Upper lobe of right lung (tissue), 1 donor: ENCODE data around the gene FAM53B. TPM values are rescaled to one million over a fixed set of nuclear protein-coding genes. Genes with fewer than 3 reads are reported as not detected.
A peak's percentile ranks its signal among the peaks of the same experiment; 100 is the strongest.
"Not testable (repeated sequence)": the region's sequence is repeated elsewhere in the genome, so short reads cannot be mapped to it uniquely, and the experiment has no call there.

Experiments used
- ATAC-seq: fragments of 200-7000 bp; cut with Tn5 transposase; one replicate; pipeline ENCODE4 v1.9.1; 2020; ENCODE audit warnings: mild to moderate bottlenecking, moderate library complexity
- DNase-seq: peaks from one replicate; pipeline ENCODE4 v3.0.0-alpha.2; 2020
- H3K27ac ChIP-seq: fragments of 200-600 bp; one replicate; pipeline ENCODE4 v1.8.0; 2022
- H3K27me3 ChIP-seq: fragments of 200-600 bp; one replicate; pipeline ENCODE4 v1.8.0; 2022; ENCODE audit warnings: mild to moderate bottlenecking
- H3K36me3 ChIP-seq: fragments of 200-600 bp; one replicate; pipeline ENCODE4 v1.8.0; 2022
- H3K4me1 ChIP-seq: fragments of 200-600 bp; one replicate; pipeline ENCODE4 v1.8.0; 2022
- H3K4me3 ChIP-seq: fragments of 200-600 bp; one replicate; pipeline ENCODE4 v1.8.0; 2022; ENCODE audit warnings: mild to moderate bottlenecking
- H3K9me3 ChIP-seq: fragments of 200-600 bp; one replicate; pipeline ENCODE4 v1.8.0; 2022
- intact Hi-C: fragments of 100-400 bp; cut with DNase I; formaldehyde crosslinking; loops from one replicate; pipeline ENCODE4 v1.11.0; 2022
- total RNA-seq: library from RNA; stranded (reverse); fragmentation: NEBNext Ultra II Directional; extraction: Animal tissue kit (Norgen Biotek cat#: 25700); gene quantifications from one replicate; pipeline ENCODE4 v1.2.1, GENCODE V29; 2021
- TF ChIP-seq, protein P1 (sequence below): fragments of 200-600 bp; IDR thresholded peaks from one replicate; pipeline ENCODE4 v1.8.0; 2022; ENCODE audit warnings: antibody characterized with exemption
- donor health status: DM: no; HTN: yes; CAD: no; lungs with severe emphysema.

FAM53B gene
- total RNA-seq, 1 donor from 2014 or later = 31.4 TPM

GRCh38 chr10:124612611-124613498 lies 131.3 kb downstream of the FAM53B start:
- peak; percentile 20 for ATAC-seq
- TF ChIP-seq, protein P1, sequence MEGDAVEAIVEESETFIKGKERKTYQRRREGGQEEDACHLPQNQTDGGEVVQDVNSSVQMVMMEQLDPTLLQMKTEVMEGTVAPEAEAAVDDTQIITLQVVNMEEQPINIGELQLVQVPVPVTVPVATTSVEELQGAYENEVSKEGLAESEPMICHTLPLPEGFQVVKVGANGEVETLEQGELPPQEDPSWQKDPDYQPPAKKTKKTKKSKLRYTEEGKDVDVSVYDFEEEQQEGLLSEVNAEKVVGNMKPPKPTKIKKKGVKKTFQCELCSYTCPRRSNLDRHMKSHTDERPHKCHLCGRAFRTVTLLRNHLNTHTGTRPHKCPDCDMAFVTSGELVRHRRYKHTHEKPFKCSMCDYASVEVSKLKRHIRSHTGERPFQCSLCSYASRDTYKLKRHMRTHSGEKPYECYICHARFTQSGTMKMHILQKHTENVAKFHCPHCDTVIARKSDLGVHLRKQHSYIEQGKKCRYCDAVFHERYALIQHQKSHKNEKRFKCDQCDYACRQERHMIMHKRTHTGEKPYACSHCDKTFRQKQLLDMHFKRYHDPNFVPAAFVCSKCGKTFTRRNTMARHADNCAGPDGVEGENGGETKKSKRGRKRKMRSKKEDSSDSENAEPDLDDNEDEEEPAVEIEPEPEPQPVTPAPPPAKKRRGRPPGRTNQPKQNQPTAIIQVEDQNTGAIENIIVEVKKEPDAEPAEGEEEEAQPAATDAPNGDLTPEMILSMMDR = no peak
- no peaks in the 10 kb centered on the region for H3K27me3 ChIP-seq
- no peaks in the 10 kb centered on the region for H3K9me3 ChIP-seq
- intact Hi-C loops = no loop called here
- H3K27ac ChIP-seq = no peak overlapping the region
- DNase-seq = no peak
- H3K4me3 ChIP-seq = no peak overlapping the region
- peaks cover 3% of the 10 kb centered on the region for H3K36me3 ChIP-seq
- H3K4me1 ChIP-seq = peaks cover 9% of the 10 kb centered on the region

GRCh38 chr10:124611738-124612137 lies 132.4 kb downstream of the FAM53B start:
- Histone ChIP-seq H3K36me3 (no peaks in the 10 kb centered on the region), H3K27ac (peak overlapping the region; percentile 17), H3K27me3 (no peaks in the 10 kb centered on the region), H3K9me3 (no peaks in the 10 kb centered on the region), H3K4me3 (no peak overlapping the region), H3K4me1 (peaks cover 9% of the 10 kb centered on the region)
- ATAC-seq = peak; percentile 22
- no peak for DNase-seq
- TF ChIP-seq, protein P1 = no peak
- intact Hi-C loops = no loop called here

DNA sequence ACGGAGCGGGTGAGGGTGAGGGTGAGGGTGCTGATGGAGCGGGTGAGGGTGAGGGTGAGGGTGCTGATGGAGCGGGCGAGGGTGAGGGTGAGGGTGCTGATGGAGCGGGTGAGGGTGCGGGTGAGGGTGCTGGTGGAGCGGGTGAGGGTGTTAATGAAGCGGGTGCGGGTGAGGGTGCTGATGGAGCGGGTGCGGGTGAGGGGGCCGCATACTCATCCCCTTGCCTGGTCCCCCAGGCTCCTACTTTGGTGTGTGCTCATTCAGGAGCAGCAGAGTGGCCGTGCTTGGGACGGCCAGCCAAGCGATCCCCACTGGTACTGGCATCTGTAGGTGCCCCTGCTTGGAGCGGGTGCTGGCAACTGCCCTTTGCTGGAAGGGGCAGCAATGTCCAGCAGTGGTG lies 133.3 kb downstream of the FAM53B start:
- H3K9me3 ChIP-seq, ATAC-seq, H3K4me1 ChIP-seq, DNase-seq, H3K4me3 ChIP-seq, H3K27ac ChIP-seq, intact Hi-C loops, H3K36me3 ChIP-seq, H3K27me3 ChIP-seq: not testable (repeated sequence)

GRCh38 chr10:124610186-124610585 lies 134.0 kb downstream of the FAM53B start:
- intact Hi-C loops, ATAC-seq, H3K4me3 ChIP-seq, H3K27ac ChIP-seq, H3K9me3 ChIP-seq, H3K4me1 ChIP-seq, H3K36me3 ChIP-seq, DNase-seq, H3K27me3 ChIP-seq: not testable (repeated sequence)

GRCh38 chr10:124609698-124610097 lies 134.5 kb downstream of the FAM53B start:
- TF ChIP-seq, protein P1 = no peak
- intact Hi-C loops = no loop called here

DNA sequence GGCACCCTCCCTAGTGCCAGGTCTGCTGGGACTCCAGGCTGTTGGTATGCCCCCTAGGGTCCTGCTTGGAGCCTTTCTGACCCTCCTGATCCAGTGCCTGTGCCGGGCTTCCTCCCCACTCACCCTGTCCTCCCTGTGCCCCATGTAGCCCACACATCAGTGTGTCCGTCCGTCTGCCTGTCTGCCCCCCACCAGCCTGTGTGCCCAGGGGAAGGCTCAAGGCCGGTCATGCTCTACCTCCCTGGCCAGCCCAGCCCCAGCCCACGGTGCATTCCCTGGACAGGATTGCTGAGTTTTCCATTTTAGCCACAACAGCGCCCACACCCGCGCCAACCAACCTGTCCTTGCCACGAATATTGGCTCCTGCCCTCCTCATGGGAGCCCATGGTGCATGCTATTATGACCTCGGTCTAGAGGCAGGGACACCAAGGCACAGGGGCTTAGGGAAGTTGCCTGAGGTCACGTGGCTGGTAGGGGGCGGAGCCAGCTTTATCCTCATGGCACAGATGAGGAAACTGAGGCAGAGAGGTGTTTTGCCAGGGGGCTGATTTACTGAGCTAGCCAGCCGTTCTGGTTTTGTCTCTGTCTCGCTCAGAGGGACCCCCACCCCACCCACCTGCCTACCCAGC lies 136.0 kb downstream of the FAM53B start:
- H3K4me3 ChIP-seq = no peak overlapping the region
- H3K27me3 ChIP-seq = no peaks in the 10 kb centered on the region
- peaks cover 9% of the 10 kb centered on the region for H3K4me1 ChIP-seq
- no peaks in the 10 kb centered on the region for H3K9me3 ChIP-seq
- H3K27ac ChIP-seq = no peak overlapping the region
- TF ChIP-seq, protein P1 = no peak
- no peaks in the 10 kb centered on the region for H3K36me3 ChIP-seq
- no peak for ATAC-seq
- intact Hi-C loops = no loop called here
- no peak for DNase-seq

More at GRCh38 chr10:124609698-124610097, 134.5 kb downstream of the FAM53B start:
- Histone ChIP-seq H3K36me3 (no peaks in the 10 kb centered on the region), H3K27me3 (no peaks in the 10 kb centered on the region), H3K27ac (no peak overlapping the region), H3K4me1 (peaks cover 9% of the 10 kb centered on the region), H3K4me3 (no peak overlapping the region), H3K9me3 (no peaks in the 10 kb centered on the region)
- DNase-seq = no peak
- ATAC-seq = no peak
